ENCODE results near the gene TRPC3.

The TRPC3 gene

GRCh38 chr4:121913667-121914066, 38.2 kb downstream of the TRPC3 start:
- no peak for DNase-seq (ENCODE audit: low read depth)
- TF ChIP-seq MAX (IDR thresholded peaks at IDR 0.05; ENCODE audit: low read depth, low read length) (no peak), MYC (IDR thresholded peaks at IDR 0.05; ENCODE audit: low read depth, low read length) (no peak), CTCF (IDR thresholded peaks at IDR 0.05; ENCODE audit: low read depth, low read length) (no peak), POLR2A (IDR thresholded peaks at IDR 0.05; ENCODE audit: extremely low read depth, insufficient read length) (no peak)
- H3K4me3 ChIP-seq (ENCODE audit: low read depth, low read length) = no peak overlapping the region

DNA sequence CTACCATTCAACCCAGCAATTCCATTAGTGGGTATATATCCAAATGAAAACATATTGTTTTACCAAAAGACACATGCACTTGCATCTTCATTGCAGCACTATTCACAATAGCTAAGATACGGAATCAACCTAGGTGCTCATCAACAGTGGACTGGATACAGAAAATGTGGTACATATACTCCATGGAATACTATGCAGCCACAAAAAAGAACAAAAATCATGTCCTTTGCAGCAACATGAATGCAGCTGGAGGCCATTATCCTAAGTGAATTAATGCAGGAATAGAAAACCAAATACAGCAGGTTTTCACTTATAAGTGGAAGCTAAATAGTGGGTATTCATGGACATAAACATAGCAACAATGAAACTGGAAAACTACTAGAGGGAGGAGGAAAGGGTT, 43.5 kb downstream of the TRPC3 start:
- no peak for DNase-seq (ENCODE audit: low read depth)
- TF ChIP-seq MAX (IDR thresholded peaks at IDR 0.05; ENCODE audit: low read depth, low read length) = no peak
- no peak overlapping the region for H3K4me3 ChIP-seq (ENCODE audit: low read depth, low read length)

- no peak overlapping the region for H3K4me3 ChIP-seq (ENCODE audit: low read depth, low read length)
- peak; percentile 61 for DNase-seq (ENCODE audit: low read depth)
- TF ChIP-seq MYC (IDR thresholded peaks at IDR 0.05; ENCODE audit: low read depth, low read length) = no peak
- peak; percentile 55 for TF ChIP-seq CTCF (IDR thresholded peaks at IDR 0.05; ENCODE audit: low read depth, low read length)
- TF ChIP-seq POLR2A (IDR thresholded peaks at IDR 0.05; ENCODE audit: extremely low read depth, insufficient read length) = no peak
- TF ChIP-seq MAX (IDR thresholded peaks at IDR 0.05; ENCODE audit: low read depth, low read length) = no peak
Measured at GRCh38 chr4:121900132-121900983, 51.5 kb downstream of the TRPC3 start.

DNA sequence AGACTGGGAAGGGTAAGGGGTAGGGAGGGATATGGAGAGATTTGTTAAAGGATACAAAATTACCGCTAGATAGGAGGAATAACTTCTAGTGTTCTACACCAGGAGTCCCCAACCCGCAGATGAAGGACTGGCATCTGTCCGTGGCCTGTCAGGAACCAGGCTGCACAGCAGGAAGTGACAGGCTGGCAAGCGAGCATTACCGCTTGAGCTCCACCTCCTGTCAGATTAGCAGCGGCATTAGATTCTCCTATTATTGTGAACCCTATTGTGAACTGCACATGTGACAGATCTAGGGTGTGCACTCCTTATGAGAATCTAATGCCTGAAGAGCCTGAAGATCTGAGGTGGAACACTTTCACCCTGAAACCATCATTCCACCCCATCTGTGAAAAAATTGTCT, 53.7 kb downstream of the TRPC3 start:
- no peak overlapping the region for H3K4me3 ChIP-seq (ENCODE audit: low read depth, low read length)
- DNase-seq (ENCODE audit: low read depth) = peak; percentile 32

GRCh38 chr4:121888134-121888533, 63.7 kb downstream of the TRPC3 start:
- no peak for TF ChIP-seq MAX (IDR thresholded peaks at IDR 0.05; ENCODE audit: low read depth, low read length)
- TF ChIP-seq POLR2A (IDR thresholded peaks at IDR 0.05; ENCODE audit: extremely low read depth, insufficient read length) = no peak
- no peak for TF ChIP-seq CTCF (IDR thresholded peaks at IDR 0.05; ENCODE audit: low read depth, low read length)
- no peak for TF ChIP-seq MYC (IDR thresholded peaks at IDR 0.05; ENCODE audit: low read depth, low read length)
- no peak for DNase-seq (ENCODE audit: low read depth)

More for the DNA sequence above, 53.7 kb downstream of the TRPC3 start:
- TF ChIP-seq POLR2A (IDR thresholded peaks at IDR 0.05; ENCODE audit: extremely low read depth, insufficient read length) = no peak
- no peak for TF ChIP-seq MAX (IDR thresholded peaks at IDR 0.05; ENCODE audit: low read depth, low read length)
- no peak for TF ChIP-seq MYC (IDR thresholded peaks at IDR 0.05; ENCODE audit: low read depth, low read length)
- TF ChIP-seq CTCF (IDR thresholded peaks at IDR 0.05; ENCODE audit: low read depth, low read length) = no peak

DNA sequence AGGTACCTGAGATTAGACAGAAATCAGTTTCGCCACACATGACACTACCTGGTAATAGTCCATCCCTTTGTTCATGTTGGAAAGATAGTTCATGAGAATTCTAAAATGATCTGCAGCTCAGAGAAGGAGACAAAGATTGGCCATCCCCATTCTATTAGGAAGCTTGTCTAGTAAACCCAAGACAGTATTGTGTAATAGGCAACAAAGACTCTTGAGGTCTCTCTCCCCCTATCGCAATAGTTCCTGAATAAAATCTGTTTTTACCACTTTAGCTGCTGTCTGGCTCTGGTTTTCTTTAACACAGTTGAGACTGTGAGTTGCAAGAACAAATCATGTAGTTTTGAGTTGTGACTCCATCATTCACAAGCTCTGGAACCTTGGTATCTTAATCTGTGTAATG, 66.7 kb downstream of the TRPC3 start:
- TF ChIP-seq MYC (IDR thresholded peaks at IDR 0.05; ENCODE audit: low read depth, low read length) (no peak), MAX (IDR thresholded peaks at IDR 0.05; ENCODE audit: low read depth, low read length) (no peak), CTCF (IDR thresholded peaks at IDR 0.05; ENCODE audit: low read depth, low read length) (no peak), POLR2A (IDR thresholded peaks at IDR 0.05; ENCODE audit: extremely low read depth, insufficient read length) (no peak)
- peak; percentile 10 for DNase-seq (ENCODE audit: low read depth)
- H3K4me3 ChIP-seq (ENCODE audit: low read depth, low read length) = no peak overlapping the region

More at GRCh38 chr4:121888134-121888533, 63.7 kb downstream of the TRPC3 start:
- no peak overlapping the region for H3K4me3 ChIP-seq (ENCODE audit: low read depth, low read length)
